Fibroblast of lung (primary cell): ENCODE results near the gene RPA3.

Experiments used
- CTCF ChIP-seq, 2 donors: IDR thresholded peaks in 1 of 2; conservative IDR thresholded peaks in 1 of 2; 1 replicate in 1 of 2; 2 replicates in 1 of 2; pipeline ENCODE4 v1.5.1; 2011 to 2012; ENCODE audit warnings: low read length in 2 of 2, control low read depth in 1 of 2, inconsistent platforms in 1 of 2, low read depth in 1 of 2, mild to moderate bottlenecking in 1 of 2
- EZH2 ChIP-seq: IDR thresholded peaks from 2 replicates; pipeline ENCODE4 v1.5.1; 2012; ENCODE audit warnings: low read length, control low read depth, mild to moderate bottlenecking; ENCODE audit errors: missing control alignments

GRCh38 chr7:7668706-7669105 lies 49.7 kb downstream of the RPA3 start:
- TF ChIP-seq CTCF (conservative IDR thresholded peaks at IDR 0.05 in 1 of 2, IDR thresholded peaks at IDR 0.05 in 1 of 2; ENCODE audit: low read depth in 1 of 2, low read length in 2 of 2) (no peak), EZH2 (no peak)
